HepG2 (cell line): ENCODE data around the gene KLHL11. TPM values are rescaled to one million over a fixed set of nuclear protein-coding genes. Genes with fewer than 3 reads are reported as not detected.
A peak's percentile ranks its signal among the peaks of the same experiment; 100 is the strongest.

Experiments used
- ATAC-seq: fragments of 200-7000 bp; cut with Tn5 transposase; 3 replicates; pipeline ENCODE4 v1.9.1; 2020; ENCODE audit warnings: mild to moderate bottlenecking, moderate library complexity
- BruUV-seq: library from RNA; stranded (reverse); fragments of 400-500 nt; replicated peaks from 2 replicates; lab custom pipeline; 2021; lab: Mats Ljungman, UMichigan
- CTCF ChIA-PET: fragments of 300-600 bp; formaldehyde crosslinking; extraction: SDS; loops from one replicate; lab custom pipeline; 2021; ENCODE audit warnings: low total read pairs, inconsistent platforms, low intra/inter-chr PET ratio; lab: Yijun Ruan, JAX
- POLR2A ChIA-PET: fragments of 350-600 bp; sonication (Branson Sonifier 250); formaldehyde crosslinking; loops from one replicate; lab custom pipeline; 2020; ENCODE audit warnings: antibody characterized with exemption, inconsistent platforms; lab: Yijun Ruan, JAX
- DNase-seq: peaks from one replicate; pipeline ENCODE4 v3.0.0-alpha.2; 2015; ENCODE audit warnings: low spot score
- FAIRE-seq: peaks from 3 replicates; lab custom pipeline; 2011; peaks lifted over from hg19 to GRCh38; lab: Jason Lieb, UNC
- H2AFZ ChIP-seq: one replicate; pipeline ENCODE4 v1.6.1; 2011; ENCODE audit warnings: low read length, inconsistent platforms
- H3K27ac ChIP-seq: fragments of 300-600 bp; 3 replicates; pipeline ENCODE4 v1.8.0; 2011; ENCODE audit warnings: mixed run types, mild to moderate bottlenecking, mixed read lengths, low read length, inconsistent platforms; ENCODE audit not compliant: insufficient read depth; ENCODE audit errors: extremely low read length
- H3K27me3 ChIP-seq, 2 experiments: fragments of 200-600 bp in 1 of 2; 2 replicates in 1 of 2; 3 replicates in 1 of 2; pipeline versions ENCODE4 v1.6.0 to v1.8.0; 2011; ENCODE audit warnings: low read length in 2 of 2, mild to moderate bottlenecking in 2 of 2, moderate library complexity in 2 of 2, inconsistent platforms in 1 of 2; ENCODE audit not compliant: insufficient read depth in 2 of 2, control insufficient read depth in 1 of 2
- H3K36me3 ChIP-seq, 2 experiments: fragments of 200-600 bp in 1 of 2; replicated peaks in 1 of 2; 2 replicates in 1 of 2; 3 replicates in 1 of 2; pipeline versions ENCODE4 v1.5.1 to v1.8.0; 2011; ENCODE audit warnings: low read length in 2 of 2, inconsistent platforms in 1 of 2; ENCODE audit not compliant: insufficient read depth in 2 of 2, control insufficient read depth in 1 of 2
- H3K4me1 ChIP-seq: 2 replicates; pipeline ENCODE4 v1.5.1; 2012; ENCODE audit warnings: low read length, inconsistent platforms; ENCODE audit not compliant: insufficient read depth
- H3K4me2 ChIP-seq: 2 replicates; pipeline ENCODE4 v1.6.0; 2011; ENCODE audit warnings: low read depth, low read length, inconsistent platforms
- H3K4me3 ChIP-seq, 3 experiments: fragments of 200-600 bp in 1 of 3; sonication (generic), shearing (Covaris generic) in 1 of 3; replicated peaks in 1 of 3; 2 replicates each; pipeline ENCODE4 v1.5.1; 2011 to 2016; ENCODE audit warnings: low read length in 3 of 3, inconsistent platforms in 2 of 3, low read depth in 2 of 3, mild to moderate bottlenecking in 2 of 3, control low read depth in 1 of 3, mixed read lengths in 1 of 3; ENCODE audit not compliant: insufficient read depth in 1 of 3
- H3K79me2 ChIP-seq: one replicate; pipeline ENCODE4 v1.6.1; 2011; ENCODE audit warnings: low read length, inconsistent platforms; ENCODE audit not compliant: insufficient read depth
- H3K9ac ChIP-seq: 2 replicates; pipeline ENCODE4 v1.6.0; 2011; ENCODE audit warnings: mild to moderate bottlenecking, low read depth, low read length, inconsistent platforms; ENCODE audit not compliant: insufficient read depth
- H3K9me3 ChIP-seq: 2 replicates; pipeline ENCODE4 v1.5.1; 2012; ENCODE audit warnings: mild to moderate bottlenecking, low read length
- H4K20me1 ChIP-seq: 2 replicates; pipeline ENCODE4 v1.6.0; 2011; ENCODE audit warnings: inconsistent platforms, mild to moderate bottlenecking, low read length, moderate library complexity; ENCODE audit not compliant: insufficient read depth
- BCL3 ChIP-seq: sonication (generic); formaldehyde crosslinking; IDR thresholded peaks from 2 replicates; pipeline ENCODE4 v1.5.1; 2020; ENCODE audit warnings: mild to moderate bottlenecking, missing genetic modification reagents, moderate library complexity
- ETS1 ChIP-seq: sonication (generic); formaldehyde crosslinking; IDR thresholded peaks from 2 replicates; pipeline ENCODE4 v1.4.0; 2020; ENCODE audit warnings: missing genetic modification reagents
- HNRNPK ChIP-seq: fragments of 200-400 bp; formaldehyde crosslinking; IDR thresholded peaks from 2 replicates; pipeline ENCODE4 v1.6.1; 2018; ENCODE audit warnings: low read length, low read depth, moderate library complexity, mild to moderate bottlenecking; ENCODE audit not compliant: poor library complexity, severe bottlenecking
- KAT8 ChIP-seq: IDR thresholded peaks from 2 replicates; pipeline ENCODE4 v1.6.1; 2016; ENCODE audit warnings: missing genetic modification reagents, missing compliant biosample characterization
- NPAS2 ChIP-seq: sonication (generic); formaldehyde crosslinking; IDR thresholded peaks from 2 replicates; pipeline ENCODE4 v1.8.0; 2022; ENCODE audit warnings: mild to moderate bottlenecking, missing genetic modification reagents, borderline replicate concordance
- RBM39 ChIP-seq: fragments of 200-400 bp; formaldehyde crosslinking; IDR thresholded peaks from one replicate; pipeline ENCODE4 v1.6.1; 2018; ENCODE audit warnings: antibody characterized with exemption, mild to moderate bottlenecking, low read depth, low read length; ENCODE audit not compliant: poor library complexity, severe bottlenecking
- SP5 ChIP-seq: IDR thresholded peaks from 2 replicates; pipeline ENCODE4 v1.6.1; 2016; ENCODE audit warnings: low read depth, borderline replicate concordance
- STAG1 ChIP-seq: sonication (generic); formaldehyde crosslinking; IDR thresholded peaks from 2 replicates; pipeline ENCODE4 v1.4.0; 2020; ENCODE audit warnings: missing genetic modification reagents
- TIGD3 ChIP-seq: sonication (generic); formaldehyde crosslinking; IDR thresholded peaks from 2 replicates; pipeline ENCODE4 v1.5.1; 2020; ENCODE audit warnings: mild to moderate bottlenecking, missing genetic modification reagents, borderline replicate concordance
- ZBTB33 ChIP-seq: sonication (generic); formaldehyde crosslinking; IDR thresholded peaks from 2 replicates; pipeline ENCODE4 v1.4.0; 2020; ENCODE audit warnings: missing genetic modification reagents
- ZBTB38 ChIP-seq: sonication (generic); formaldehyde crosslinking; IDR thresholded peaks from 2 replicates; pipeline ENCODE4 v1.5.1; 2020; ENCODE audit warnings: mild to moderate bottlenecking, missing genetic modification reagents
- ZNF136 ChIP-seq: sonication (generic); formaldehyde crosslinking; IDR thresholded peaks from 2 replicates; pipeline ENCODE4 v1.8.1; 2022; ENCODE audit warnings: low read depth, mild to moderate bottlenecking, moderate library complexity, missing genetic modification reagents
- ZNF17 ChIP-seq: sonication (generic); formaldehyde crosslinking; IDR thresholded peaks from 2 replicates; pipeline ENCODE4 v1.5.0; 2020; ENCODE audit warnings: mild to moderate bottlenecking, missing genetic modification reagents
- ZNF335 ChIP-seq: sonication (generic); formaldehyde crosslinking; IDR thresholded peaks from 2 replicates; pipeline ENCODE4 v1.4.0; 2020; ENCODE audit warnings: missing genetic modification reagents
- ZNF501 ChIP-seq: sonication (generic); formaldehyde crosslinking; IDR thresholded peaks from 2 replicates; pipeline ENCODE4 v1.5.1; 2020; ENCODE audit warnings: mild to moderate bottlenecking, moderate library complexity, missing genetic modification reagents
- WGBS: methylation state at CpG from one replicate; pipeline ENCODE4 v1.1.6; 2017; ENCODE audit warnings: low lambda C conversion rate; 5-methylcytosine and 5-hydroxymethylcytosine counted together
- in situ Hi-C: cut with HindIII; loops from 2 replicates; pipeline ENCODE4 v1.10.0; 2017; ENCODE audit warnings: low pct_unique_long_range_greater_than_20kb; ENCODE audit not compliant: extremely low pct_ligation_motif_present
- intact Hi-C: fragments of 100-400 bp; cut with micrococcal nuclease; formaldehyde crosslinking; loops from one replicate; pipeline ENCODE4 v1.10.0; 2022; ENCODE audit not compliant: unreplicated experiment
- polyA plus RNA-seq, 8 experiments: library from polyadenylated mRNA; depleted of rRNA in 3 of 8; stranded (reverse) in 7 of 8; unstranded in 1 of 8; fragments of >200 nt; fragmentation: Illumina TruSeq in 4 of 8; extraction: Trizol in 4 of 8; gene quantifications; 2 replicates each; pipeline versions ENCODE4 v1.2.1 to v1.2.3, GENCODE V29; 2011 to 2016; ENCODE audit warnings: low read depth in 4 of 8, missing spikeins in 1 of 8, mixed read lengths in 1 of 8; ENCODE audit not compliant: insufficient read depth in 1 of 8
- total RNA-seq, 5 experiments: library from RNA; depleted of rRNA; stranded (reverse); fragments of >200 nt; fragmentation: Illumina TruSeq; extraction: Trizol; gene quantifications; 2 replicates each; pipeline ENCODE4 v1.2.3, GENCODE V29; 2016; ENCODE audit warnings: low read depth in 1 of 5

The KLHL11 gene
- total and polyA plus RNA-seq, 2 of the 13 experiments (the other 11 are each of a cell fraction or from before 2014, with no cell fraction given) = 7.7 to 27.5 TPM

GRCh38 chr17:41863074-41863848, 2.0 kb downstream of the KLHL11 start:
- Histone ChIP-seq H3K4me2 (peak overlapping the region; percentile 88), H3K9me3 (no peaks in the 10 kb centered on the region), H3K9ac (peak overlapping the region; percentile 95), H3K4me3 (peak overlapping the region; percentile 83 to 98 (median 91)), H3K27ac (no peak overlapping the region), H3K4me1 (peaks cover 47% of the 10 kb centered on the region), H2AFZ (no peak overlapping the region), H3K79me2 (peaks cover 60% of the 10 kb centered on the region), H4K20me1 (peaks cover 31% of the 10 kb centered on the region), H3K27me3 (no peaks in the 10 kb centered on the region; a peak in 1 of 5 replicates), H3K36me3 (no peaks in the 10 kb centered on the region; a peak in 3 of 5 replicates)
- ChIA-PET POLR2A (interaction anchor here (0.6 to 3.1 kb wide), 7 partner anchors 11 to 560 kb away, joined by 3 to 22 read pairs (median 12); partner anchors contain the start of genes CAVIN1 and ODAD4), CTCF (no interaction called here)
- no peak for FAIRE-seq
- no peak for ATAC-seq
- intact Hi-C loops (loop anchor here (10.0 kb wide), 1 partner anchor 48 kb away; the partner anchor contains the start of genes FKBP10 and P3H4), in situ Hi-C loops (no loop called here)
- no TSS peak for BruUV-seq
- WGBS = 66% methylated on average over 18 of the region's 18 CpGs
- no peak for DNase-seq
- no peak for TF ChIP-seq TIGD3
- no peak for TF ChIP-seq HNRNPK
- peak; percentile 35; the same call in 1 of the 2 replicates for TF ChIP-seq ZBTB38 (CRISPR knock-in tag)
- TF ChIP-seq ZNF335 (CRISPR knock-in tag) = no peak
- TF ChIP-seq ETS1 = no peak
- TF ChIP-seq SP5 = no peak
- no peak for TF ChIP-seq ZNF501 (CRISPR knock-in tag)
- TF ChIP-seq KAT8 (CRISPR knock-in tag) = no peak
- TF ChIP-seq NPAS2 (CRISPR knock-in tag) = no peak
- no peak for TF ChIP-seq ZNF17 (CRISPR knock-in tag)
- TF ChIP-seq ZNF136 = 0 out of 2 replicates have a peak, but pooled peaks have one; percentile 50
- TF ChIP-seq RBM39 = no peak
- TF ChIP-seq STAG1 (CRISPR knock-in tag) = no peak
- peak; percentile 69; the same call in 1 of the 2 replicates for TF ChIP-seq ZBTB33 (CRISPR knock-in tag)
- no peak for TF ChIP-seq BCL3 (CRISPR knock-in tag)
